K562 (cell line): ENCODE measurements around the gene TSEN54. TPM values are rescaled to one million over a fixed set of nuclear protein-coding genes. Genes with fewer than 3 reads are reported as not detected.
A peak's percentile ranks its signal among the peaks of the same experiment; 100 is the strongest.

ENCODE experiments used
- ATAC-seq: fragments of 200-7000 bp; cut with Tn5 transposase; 3 replicates; pipeline ENCODE4 v1.9.1; 2020; ENCODE audit warnings: moderate library complexity
- BruUV-seq: library from RNA; stranded (reverse); fragments of 400-500 nt; replicated peaks from 2 replicates; lab custom pipeline; 2021; lab: Mats Ljungman, UMichigan
- CTCF ChIA-PET: fragments of 300-600 bp; formaldehyde crosslinking; extraction: SDS; loops from one replicate; lab custom pipeline; 2021; ENCODE audit warnings: low intra/inter-chr PET ratio; lab: Yijun Ruan, JAX
- POLR2A ChIA-PET: fragments of 300-600, 350-650 bp; sonication (Branson Sonifier 250); formaldehyde crosslinking; extraction: SDS; loops from one replicate; lab custom pipeline; 2021; ENCODE audit warnings: antibody characterized with exemption, inconsistent platforms; lab: Yijun Ruan, JAX
- DNase-seq, 4 experiments: peaks; one replicate each; pipeline versions ENCODE4 v3.0.0 to v3.0.0-alpha.2; 2011 to 2018; ENCODE audit warnings: low spot score in 3 of 4, mixed read lengths in 3 of 4; ENCODE audit errors: extremely low read depth in 1 of 4
- FAIRE-seq: peaks from 2 replicates; lab custom pipeline; 2011; peaks lifted over from hg19 to GRCh38; lab: Jason Lieb, UNC
- H2AFZ ChIP-seq: 2 replicates; pipeline ENCODE4 v1.6.0; 2011; ENCODE audit warnings: low read depth, low read length, control low read depth, inconsistent platforms
- H3K27ac ChIP-seq: fragments of 200-600 bp; 3 replicates; pipeline ENCODE4 v1.8.0; 2011; ENCODE audit warnings: low read depth, mild to moderate bottlenecking, control low read depth, inconsistent platforms, low read length, moderate library complexity, mixed read lengths; ENCODE audit errors: extremely low read depth
- H3K27me3 ChIP-seq, 2 experiments: fragments of 300-600 bp in 1 of 2; 2 replicates in 1 of 2; 3 replicates in 1 of 2; pipeline versions ENCODE4 v1.6.0 to v1.8.0; 2011; ENCODE audit warnings: inconsistent platforms in 2 of 2, low read length in 2 of 2, mild to moderate bottlenecking in 1 of 2, mixed read lengths in 1 of 2, moderate library complexity in 1 of 2; ENCODE audit not compliant: control insufficient read depth in 2 of 2, insufficient read depth in 2 of 2
- H3K36me3 ChIP-seq: fragments of 300-600 bp; 3 replicates; pipeline ENCODE4 v1.8.0; 2011; ENCODE audit warnings: mild to moderate bottlenecking, low read length, inconsistent platforms; ENCODE audit not compliant: control insufficient read depth, insufficient read depth
- H3K4me1 ChIP-seq, 2 experiments: fragments of 200-600 bp in 1 of 2; replicated peaks in 1 of 2; 2 replicates in 1 of 2; 3 replicates in 1 of 2; pipeline versions ENCODE4 v1.5.1 to v1.8.0; 2011; ENCODE audit warnings: inconsistent platforms in 2 of 2, low read length in 2 of 2, mild to moderate bottlenecking in 1 of 2, mixed read lengths in 1 of 2, moderate library complexity in 1 of 2; ENCODE audit not compliant: control insufficient read depth in 2 of 2, insufficient read depth in 2 of 2
- H3K4me2 ChIP-seq: 2 replicates; pipeline ENCODE4 v1.6.1; 2011; ENCODE audit warnings: low read length, control low read depth, inconsistent platforms, mixed read lengths; ENCODE audit not compliant: insufficient read depth
- H3K4me3 ChIP-seq: fragments of 200-600 bp; sonication (generic), shearing (Covaris generic); 2 replicates; pipeline ENCODE4 v1.5.1; 2016; ENCODE audit warnings: control low read depth, inconsistent platforms
- H3K79me2 ChIP-seq: fragments of 200-600 bp; 3 replicates; pipeline ENCODE4 v1.8.0; 2011; ENCODE audit warnings: low read length, inconsistent platforms; ENCODE audit not compliant: control insufficient read depth, insufficient read depth
- H3K9ac ChIP-seq, 2 experiments: 2 replicates each; pipeline versions ENCODE4 v1.6.0 to v1.6.1; 2011; ENCODE audit warnings: low read depth in 2 of 2, low read length in 2 of 2, control low read depth in 1 of 2, inconsistent platforms in 1 of 2, mild to moderate bottlenecking in 1 of 2, mixed read lengths in 1 of 2; ENCODE audit not compliant: insufficient read depth in 1 of 2
- H3K9me1 ChIP-seq: one replicate; pipeline ENCODE4 v1.6.0; 2011; ENCODE audit warnings: inconsistent platforms, mild to moderate bottlenecking, low read length, moderate library complexity; ENCODE audit not compliant: control insufficient read depth, insufficient read depth
- H3K9me3 ChIP-seq: replicated peaks from 2 replicates; pipeline ENCODE4 v1.5.1; 2011; ENCODE audit warnings: low read depth, low read length, inconsistent platforms; ENCODE audit not compliant: control insufficient read depth, insufficient read depth
- H4K20me1 ChIP-seq: replicated peaks from 2 replicates; pipeline ENCODE4 v1.6.1; 2011; ENCODE audit warnings: low read length, inconsistent platforms, mixed read lengths; ENCODE audit not compliant: control insufficient read depth, insufficient read depth
- ARID4B ChIP-seq: sonication (generic); formaldehyde crosslinking; IDR thresholded peaks from 2 replicates; pipeline ENCODE4 v1.8.0; 2022; ENCODE audit warnings: mild to moderate bottlenecking, missing genetic modification reagents
- HMG20B ChIP-seq: fragments of 250-450 bp; sonication (Bioruptor Pico); IDR thresholded peaks from 2 replicates; pipeline ENCODE4 v1.5.0; 2021; ENCODE audit warnings: mild to moderate bottlenecking
- L3MBTL2 ChIP-seq: fragments of 450-650 bp; IDR thresholded peaks from 2 replicates; pipeline ENCODE4 v1.6.1; 2016; ENCODE audit warnings: mild to moderate bottlenecking, moderate library complexity
- PBX2 ChIP-seq, 2 experiments: IDR thresholded peaks in 1 of 2; conservative IDR thresholded peaks in 1 of 2; 2 replicates each; pipeline ENCODE4 v1.6.1; 2016; ENCODE audit warnings: low read depth in 2 of 2, mild to moderate bottlenecking in 1 of 2, missing compliant biosample characterization in 1 of 2, missing genetic modification characterization in 1 of 2, moderate library complexity in 1 of 2
- PKNOX1 ChIP-seq: fragments of 450-650 bp; IDR thresholded peaks from 2 replicates; pipeline ENCODE4 v1.6.1; 2016
- POLR2G ChIP-seq: fragments of 200-400 bp; formaldehyde crosslinking; IDR thresholded peaks from 2 replicates; pipeline ENCODE4 v1.6.1; 2017; ENCODE audit warnings: low read depth, mild to moderate bottlenecking, antibody characterized with exemption, low read length, moderate library complexity
- ZBTB26 ChIP-seq: fragments of 450-650 bp; formaldehyde crosslinking; IDR thresholded peaks from 2 replicates; pipeline ENCODE4 v1.4.0; 2022; ENCODE audit warnings: missing genetic modification characterization
- ZBTB9 ChIP-seq: fragments of 450-650 bp; formaldehyde crosslinking; IDR thresholded peaks from 2 replicates; pipeline ENCODE4 v1.4.0; 2020; ENCODE audit warnings: mild to moderate bottlenecking, moderate library complexity
- ZNF778 ChIP-seq: fragments of 450-650 bp; formaldehyde crosslinking; IDR thresholded peaks from 2 replicates; pipeline ENCODE4 v1.4.0; 2020; ENCODE audit warnings: mild to moderate bottlenecking, moderate library complexity
- WGBS: fragments of 100-300 bp; shearing (Covaris generic); methylation state at CpG from one replicate; pipeline ENCODE4 v1.1.6; 2016; ENCODE audit warnings: low coverage, mixed read lengths; ENCODE audit not compliant: insufficient coverage; ENCODE audit errors: missing lambda C conversion rate; 5-methylcytosine and 5-hydroxymethylcytosine counted together
- in situ Hi-C: fragments of 300-500 bp; cut with MboI; formaldehyde crosslinking; loops from 4 replicates; pipeline ENCODE4 v1.15.0; 2018; ENCODE audit warnings: inconsistent platforms, mixed read lengths
- intact Hi-C: fragments of 100-400 bp; cut with micrococcal nuclease; formaldehyde crosslinking; loops from 2 replicates; pipeline ENCODE4 v1.14.2; 2022
- polyA plus RNA-seq, 8 experiments: library from polyadenylated mRNA; depleted of rRNA in 4 of 8; stranded (reverse) in 5 of 8; unstranded in 3 of 8; fragments of >200 nt; fragmentation: Nextera tagmentation in 2 of 8; fragmentation: Illumina TruSeq in 1 of 8; extraction: Ambion mirVana in 2 of 8; extraction: Trizol in 1 of 8; gene quantifications; 2 replicates each; pipeline versions ENCODE4 v1.2.1 to v1.2.3, GENCODE V29; 2011 to 2014; ENCODE audit warnings: inconsistent platforms in 1 of 8, missing spikeins in 1 of 8
- total RNA-seq, 7 experiments: library from RNA; depleted of rRNA in 6 of 7; stranded (reverse); fragments of >200 nt in 6 of 7; fragmentation: Illumina TruSeq in 2 of 7; extraction: Trizol in 2 of 7; gene quantifications; 2 replicates each; pipeline versions ENCODE4 v1.2.1 to v1.2.3, GENCODE V29; 2011 to 2021; ENCODE audit warnings: low replicate concordance in 1 of 7

TSEN54 gene
- total and polyA plus RNA-seq, 9 of the 15 experiments (the other 6 are each of a cell fraction or from before 2014, with no cell fraction given) = 5.9 to 64.3 (median 48.9) TPM

- no peak for TF ChIP-seq ARID4B (CRISPR knock-in tag)
- TF ChIP-seq PKNOX1 = 0 out of 2 replicates have a peak, but pooled peaks have one; percentile 6
- TF ChIP-seq L3MBTL2 = peak; percentile 53; the same call in 1 of the 2 replicates
Measured at GRCh38 chr17:75472119-75472518, 44.2 kb upstream of the TSEN54 start (continued).

GRCh38 chr17:75473246-75473645, 43.1 kb upstream of the TSEN54 start:
- peaks cover 8% of the 10 kb centered on the region for H4K20me1 ChIP-seq
- no peaks in the 10 kb centered on the region for H3K9me3 ChIP-seq
- peaks cover 20% of the 10 kb centered on the region for H3K36me3 ChIP-seq
- no peak overlapping the region for H3K27ac ChIP-seq
- no peaks in the 10 kb centered on the region for H3K27me3 ChIP-seq
- in situ Hi-C loops = no loop called here
- H3K9ac ChIP-seq = no peak overlapping the region
- ChIA-PET CTCF (no interaction called here), POLR2A (interaction anchor here (2.4 kb wide), 1 partner anchor 17 kb away, joined by 7 read pairs; the partner anchor contains the start of gene TMEM94)
- intact Hi-C loops = no loop called here
- no peaks in the 10 kb centered on the region for H3K79me2 ChIP-seq
- BruUV-seq = no TSS peak
- peaks cover 0 to 5% of the 10 kb centered on the region in 2 experiments; a peak in 1 of 5 replicates for H3K4me1 ChIP-seq
- DNase-seq = no peak
- H2AFZ ChIP-seq = no peak overlapping the region
- no peak for ATAC-seq
- H3K9me1 ChIP-seq = no peaks in the 10 kb centered on the region
- FAIRE-seq = no peak
- no peak overlapping the region for H3K4me3 ChIP-seq
- 80% methylated on average over 2 of the region's 2 CpGs for WGBS
- no peak overlapping the region for H3K4me2 ChIP-seq
- TF ChIP-seq POLR2G = no peak
- TF ChIP-seq ZBTB9 (CRISPR knock-in tag) = no peak
- TF ChIP-seq ZNF778 (CRISPR knock-in tag) = no peak
- no peak for TF ChIP-seq ZBTB26
- no peak for TF ChIP-seq PBX2 (CRISPR knock-in tag; IDR thresholded peaks at IDR 0.05; ENCODE audit: low read depth)
- no peak for TF ChIP-seq PBX2 (tag; conservative IDR thresholded peaks at IDR 0.05; ENCODE audit: low read depth)
- no peak for TF ChIP-seq HMG20B (CRISPR knock-in tag)
